ENCODE data around the gene PCBD2.
"Not testable (repeated sequence)": the region's sequence is repeated elsewhere in the genome, so short reads cannot be mapped to it uniquely, and the experiment has no call there.

The PCBD2 gene

DNA sequence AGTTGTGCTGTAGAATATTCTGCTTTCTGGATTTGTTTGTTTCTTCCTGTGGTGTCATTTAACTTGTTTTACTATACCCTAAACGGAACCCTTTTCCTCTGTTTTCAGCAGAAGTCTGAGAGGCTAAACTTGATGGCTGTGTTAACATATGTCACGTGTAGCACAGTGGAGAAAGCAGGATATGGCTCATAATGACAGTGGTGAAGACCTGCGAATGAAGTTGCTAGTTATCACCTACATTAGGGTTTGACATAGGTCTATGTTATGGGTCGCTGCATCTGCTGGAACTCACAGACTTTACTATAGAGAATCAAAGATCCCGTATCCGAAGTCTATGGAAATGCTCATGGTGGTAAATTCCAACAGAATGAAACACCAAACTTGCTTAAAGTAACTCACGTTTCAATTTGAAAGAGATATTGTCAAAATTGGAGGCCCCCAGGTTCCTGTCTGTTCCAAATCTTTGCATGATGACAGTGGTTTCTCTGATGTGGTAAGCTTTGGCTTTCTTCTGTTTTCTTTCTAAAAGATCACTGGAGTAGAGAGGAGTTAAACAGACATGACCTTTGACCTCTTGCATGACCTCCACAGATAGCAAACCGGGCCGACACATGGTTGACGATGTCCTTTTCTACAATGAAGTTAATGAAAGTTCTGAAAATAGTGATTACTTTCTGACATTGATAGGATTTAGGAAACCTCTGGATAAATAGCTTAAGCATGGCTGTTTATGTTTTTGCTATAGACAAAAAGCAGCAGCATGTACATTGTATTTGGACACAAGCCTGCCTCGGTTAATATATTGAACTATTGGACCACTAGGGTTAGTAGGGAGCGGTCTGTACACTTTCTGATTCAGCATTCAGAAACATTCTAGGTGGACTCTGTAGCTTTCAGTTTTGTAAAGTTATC, 59.7 kb downstream of the PCBD2 start:
- DNase-seq: no peak

DNA sequence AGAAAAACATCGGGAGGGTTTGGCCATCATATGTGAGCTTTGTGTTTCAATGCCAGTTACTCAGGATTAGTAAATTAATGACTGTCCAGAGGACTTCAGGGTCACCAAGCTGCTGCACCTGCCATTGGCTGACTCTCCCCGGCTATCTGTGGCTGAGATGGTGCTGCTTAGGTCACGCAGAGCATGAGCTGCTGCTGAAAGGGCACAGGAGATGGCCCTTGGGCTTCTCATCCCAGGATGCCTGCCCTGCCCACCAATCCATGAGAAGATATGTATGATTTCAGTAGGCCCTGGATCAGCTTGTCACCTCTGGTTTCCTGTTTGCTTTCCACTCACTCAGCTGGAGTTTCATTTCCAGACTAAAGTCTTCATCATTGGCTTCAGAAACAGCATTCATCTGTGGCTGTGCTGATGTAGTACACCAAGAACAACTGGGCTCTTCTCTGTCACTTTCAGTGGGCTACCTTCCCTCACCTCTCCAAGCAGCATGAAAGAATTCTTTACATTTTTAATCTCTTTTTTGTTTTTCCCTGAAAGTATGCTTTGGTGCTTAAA, 60.4 kb downstream of the PCBD2 start:
- no peak for DNase-seq

DNA sequence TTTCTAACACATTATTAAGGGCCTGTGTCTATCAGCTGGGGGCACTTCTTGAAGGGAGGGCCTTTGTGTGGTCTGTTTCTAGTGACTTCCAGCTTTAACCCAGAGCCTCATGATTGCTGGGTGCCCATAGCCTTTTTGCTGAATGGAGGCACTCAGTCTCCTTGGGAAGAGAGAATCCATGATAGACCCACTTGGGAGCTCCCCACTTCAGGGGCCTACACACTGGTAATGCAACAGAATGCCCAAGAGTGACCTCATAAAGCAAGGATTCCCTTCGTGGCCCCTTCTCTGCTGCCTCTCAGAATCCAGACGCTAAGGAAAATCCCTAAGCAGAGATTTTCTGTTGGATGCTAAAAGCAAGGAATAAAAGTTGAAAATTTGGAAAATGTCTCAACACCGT, 62.7 kb downstream of the PCBD2 start, which contains the start of gene CATSPER3:
Gene CATSPER3 (plus strand): TSS at position 301 of the 400 bp plus-strand sequence. CDS start 85 bp downstream, at position 386.
- no peak for DNase-seq

DNA sequence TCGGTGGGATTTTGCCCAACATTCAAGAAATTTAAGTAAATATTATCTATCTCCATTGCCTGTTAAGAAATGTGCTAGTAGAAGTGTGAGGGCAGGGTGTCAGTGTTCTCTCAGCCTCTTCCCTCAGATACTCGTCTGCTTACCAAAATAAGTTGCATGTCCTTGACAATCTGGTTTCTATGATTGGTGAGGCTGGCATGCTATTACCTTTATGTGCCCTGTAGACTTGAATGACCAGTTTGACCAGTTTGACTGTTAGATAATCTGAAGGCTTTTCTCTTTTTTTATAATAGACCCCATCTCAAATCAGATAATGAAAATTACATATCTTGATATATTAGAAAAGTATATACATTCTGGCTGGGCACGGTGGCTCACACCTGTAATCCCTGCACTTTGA, 63.1 kb downstream of the PCBD2 start:
- DNase-seq: no peak

DNA sequence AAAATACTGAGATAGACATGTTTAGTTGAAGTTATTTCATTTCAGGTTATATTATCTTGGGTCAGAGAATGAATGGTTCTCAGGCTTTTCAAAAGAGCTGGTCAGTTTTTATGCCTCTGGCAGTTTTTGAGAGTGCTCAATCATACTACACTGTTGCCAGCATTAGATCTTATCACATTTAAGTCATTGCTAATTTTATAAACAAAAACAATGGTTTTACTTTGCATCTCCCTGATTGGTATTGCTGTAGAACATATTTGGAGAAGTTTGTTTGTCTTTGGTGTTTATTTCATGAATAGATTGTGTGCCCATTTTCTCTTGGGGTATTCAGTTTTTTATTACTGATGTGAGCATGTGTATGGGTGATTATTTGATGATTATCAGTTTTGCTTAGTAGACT, 64.2 kb downstream of the PCBD2 start:
- DNase-seq: no peak

DNA sequence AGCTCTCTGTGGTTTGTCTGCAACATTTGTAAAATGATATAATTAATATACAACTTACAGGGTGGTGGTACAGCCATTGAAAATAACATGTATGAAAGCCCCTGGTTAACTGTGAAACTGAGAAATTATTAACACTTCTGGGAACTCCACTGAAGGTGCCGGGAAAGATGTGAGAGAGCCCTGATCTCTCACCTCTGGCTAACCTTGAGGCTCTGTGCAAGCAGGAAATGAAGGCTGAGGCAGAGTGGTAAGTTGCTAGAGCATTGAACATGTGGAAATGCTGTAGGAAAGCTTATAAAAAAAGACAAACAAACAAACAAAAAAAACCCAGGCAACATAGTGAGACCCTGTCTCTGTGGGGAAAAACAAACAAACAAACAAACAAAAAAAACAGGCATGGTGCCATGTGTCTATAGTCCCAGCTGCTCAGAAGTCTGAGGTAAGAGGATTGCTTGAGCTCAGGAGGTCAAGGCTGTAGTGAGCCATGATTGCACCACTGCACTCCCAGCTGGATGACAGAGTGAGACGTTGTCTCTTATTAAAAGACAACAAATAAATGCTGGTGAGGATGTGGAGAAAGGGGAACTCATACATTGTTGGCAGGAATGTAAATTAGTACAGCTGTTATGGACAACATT, 70.3 kb downstream of the PCBD2 start:
- no peak for DNase-seq

DNA sequence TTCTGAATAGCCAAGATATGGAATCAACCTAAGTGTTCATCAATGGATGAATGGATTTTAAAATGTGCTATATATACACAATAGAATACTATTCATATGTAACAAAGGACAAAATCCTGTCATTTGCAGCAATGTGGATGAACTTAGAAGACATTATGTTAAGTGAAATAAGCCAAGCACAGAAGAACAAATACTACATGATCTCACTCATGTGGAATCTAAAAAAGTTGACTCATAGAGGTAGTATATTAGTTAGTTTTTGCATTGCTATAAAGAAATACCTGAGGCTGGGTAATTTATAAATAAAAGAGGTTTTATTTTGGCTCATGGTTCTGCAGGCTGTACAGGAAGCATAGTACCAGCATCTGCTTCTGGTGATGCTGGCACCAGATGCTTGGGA, 70.9 kb downstream of the PCBD2 start:
- DNase-seq: no peak

DNA sequence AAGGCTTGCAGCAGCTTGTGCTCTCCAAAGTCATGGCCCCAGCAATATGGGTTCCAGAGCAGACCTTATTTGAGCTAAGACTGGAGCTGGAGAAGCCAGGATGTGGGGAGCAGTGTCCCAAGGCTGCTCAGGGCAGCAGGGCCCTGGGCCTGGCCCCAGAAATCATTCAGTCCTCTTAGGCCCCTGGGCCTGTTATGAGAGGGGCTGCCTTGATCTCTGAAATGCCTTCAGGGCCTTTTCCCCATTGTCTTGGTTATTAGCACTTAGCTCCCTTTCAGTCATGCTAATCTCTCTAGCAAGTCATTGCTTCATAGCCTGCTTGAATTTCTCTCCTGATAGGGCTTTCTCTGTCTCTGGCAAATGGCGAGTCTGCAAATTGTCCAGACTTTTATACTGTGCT, 71.9 kb downstream of the PCBD2 start:
- no peak for DNase-seq

DNA sequence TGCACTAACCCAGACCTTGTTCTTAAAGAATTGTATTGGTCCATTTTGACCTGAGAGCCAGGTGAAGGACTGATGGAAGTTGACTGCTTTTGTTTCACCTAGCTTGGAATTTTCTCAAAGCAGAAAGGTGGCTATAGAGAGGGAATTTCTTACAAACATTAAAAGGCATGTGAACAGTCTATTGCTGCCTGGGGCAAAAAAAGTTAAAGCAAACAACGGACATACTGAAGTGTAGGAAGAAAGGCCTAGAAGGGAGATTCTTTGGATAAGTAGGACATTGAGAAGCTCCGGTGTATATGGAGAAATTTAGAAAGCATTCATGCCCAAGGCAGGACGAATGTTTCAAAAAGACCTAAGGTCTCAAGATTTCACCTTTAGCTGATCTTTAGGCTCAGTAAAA, 74.5 kb downstream of the PCBD2 start:
- DNase-seq: no peak

DNA sequence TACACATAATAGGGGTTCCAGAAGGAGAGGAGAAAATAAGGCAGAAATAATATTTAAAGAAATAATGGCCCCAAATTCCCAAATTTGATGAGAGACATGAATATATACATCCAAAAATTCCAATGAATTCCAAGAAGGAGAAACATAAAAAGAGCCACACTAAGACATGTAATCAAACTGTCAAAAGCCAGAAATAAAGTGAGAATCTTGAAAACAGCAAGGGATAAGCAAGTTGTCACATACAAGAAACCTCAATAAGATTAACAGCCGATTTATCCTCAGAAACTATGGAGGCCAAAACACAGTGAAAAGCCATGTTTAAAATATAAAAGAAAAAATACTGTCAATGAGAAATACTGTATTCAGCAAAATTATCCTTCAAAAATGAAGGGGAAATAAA, 77.3 kb downstream of the PCBD2 start:
- DNase-seq: no peak

DNA sequence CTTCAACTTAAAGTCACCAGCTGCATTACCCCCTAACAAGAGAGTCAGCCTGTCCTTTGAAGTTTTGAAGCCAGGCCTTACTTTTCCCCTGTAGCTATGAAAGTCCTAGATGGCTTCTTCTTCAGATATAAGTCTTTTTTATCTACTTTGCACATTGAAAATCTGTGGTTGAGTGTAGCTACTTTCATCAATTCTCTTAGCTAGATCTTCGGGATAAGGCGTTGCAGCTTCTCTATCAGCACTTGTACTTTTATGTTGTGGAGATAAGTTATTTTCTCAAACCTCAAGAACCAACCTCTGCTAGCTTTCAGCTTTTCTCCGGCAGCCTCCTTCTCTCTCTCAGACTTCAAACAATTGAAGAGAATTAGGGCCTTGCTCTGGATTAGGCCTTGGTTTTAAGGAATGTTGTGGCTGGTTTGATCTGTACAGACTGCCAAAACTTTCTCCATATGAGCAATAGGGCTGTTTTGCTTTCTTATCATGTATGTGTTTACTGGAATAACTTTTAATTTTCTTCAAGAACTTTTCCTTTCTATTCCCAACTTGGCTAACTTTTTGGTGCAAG, 84.4 kb downstream of the PCBD2 start:
- no peak for DNase-seq

DNA sequence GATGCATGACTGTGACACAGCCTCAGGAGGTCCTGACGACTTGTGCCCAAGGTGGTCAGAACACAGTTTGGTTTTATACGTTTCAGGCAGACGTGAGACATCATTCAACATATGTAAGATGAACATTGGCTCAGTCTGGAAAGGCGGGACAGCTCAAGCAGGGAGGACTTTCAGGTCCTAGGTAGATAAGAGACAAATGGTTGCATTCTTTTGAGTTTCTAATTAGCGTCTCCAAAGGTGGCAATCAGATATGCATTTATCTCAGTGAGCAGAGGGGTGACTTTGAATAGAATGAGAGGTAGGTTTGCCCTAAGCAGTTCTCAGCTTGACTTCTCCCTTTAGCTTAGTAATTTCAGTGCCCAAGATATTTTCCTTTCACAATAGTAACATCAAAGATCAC, 85.3 kb downstream of the PCBD2 start:
- DNase-seq: not testable (repeated sequence)

DNA sequence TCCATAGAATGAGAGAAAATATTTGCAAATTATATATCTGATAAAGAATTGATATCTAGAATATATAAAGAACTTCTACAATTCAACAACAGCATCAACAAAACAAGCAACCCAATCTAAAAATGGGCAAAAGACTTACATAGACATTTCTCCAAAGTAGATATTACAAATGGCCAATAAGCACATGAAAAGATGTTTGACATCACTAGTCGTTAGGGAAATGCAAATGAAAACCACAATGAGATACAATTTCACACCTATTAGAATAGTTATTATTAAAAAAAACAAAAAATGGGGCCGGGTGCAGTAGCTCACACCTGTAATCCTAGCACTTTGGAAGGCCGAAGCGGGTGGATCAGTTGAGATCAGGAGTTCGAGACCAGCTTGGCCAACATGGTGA, 87.2 kb downstream of the PCBD2 start:
- DNase-seq: no peak

DNA sequence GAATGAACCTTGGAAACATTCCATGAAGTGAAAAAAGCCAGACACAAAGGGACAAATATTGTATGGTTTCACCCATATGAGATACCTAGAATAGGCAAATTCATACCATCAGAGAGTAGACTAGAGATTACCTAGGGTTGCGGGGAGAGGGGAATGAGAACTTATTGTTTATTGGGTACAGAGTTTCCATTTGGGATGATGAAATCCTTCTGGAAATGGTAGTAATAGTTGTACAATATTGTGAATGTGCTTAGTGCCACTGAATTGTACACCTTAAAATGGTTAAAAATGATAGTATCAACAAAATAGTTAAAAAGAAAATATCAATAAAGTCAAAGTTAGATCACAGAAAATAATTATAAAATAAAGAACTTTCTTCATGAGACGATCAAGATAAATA, 88.2 kb downstream of the PCBD2 start:
- DNase-seq: no peak

DNA sequence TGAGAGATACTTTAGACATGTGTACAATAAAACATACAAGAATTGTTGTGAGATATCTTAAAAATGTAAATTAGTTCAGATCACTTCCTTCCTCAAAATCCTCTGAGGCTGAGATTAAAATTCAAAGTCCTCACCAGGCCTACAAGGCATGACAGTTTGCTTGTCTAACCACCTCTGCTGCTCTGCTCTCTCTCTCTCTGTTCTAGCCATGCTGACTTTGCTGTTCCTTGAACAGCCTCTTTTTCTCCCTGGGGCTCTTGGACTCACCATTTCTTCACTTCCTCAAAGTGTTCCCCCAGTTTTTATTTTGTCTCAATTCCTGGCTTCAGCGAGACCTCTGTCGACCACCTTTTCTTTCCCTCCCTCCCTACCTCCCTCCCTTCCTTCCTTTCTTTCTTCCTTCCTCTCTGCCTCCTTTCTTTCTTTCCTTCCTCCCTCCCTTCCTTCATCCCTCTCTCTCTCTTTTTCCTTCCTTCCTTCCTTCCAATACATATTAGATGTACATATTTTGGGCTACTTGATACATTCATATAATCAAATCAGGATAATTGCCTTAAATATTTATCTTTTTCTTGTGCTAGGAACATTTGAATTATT, 89.7 kb downstream of the PCBD2 start:
- DNase-seq: no peak

DNA sequence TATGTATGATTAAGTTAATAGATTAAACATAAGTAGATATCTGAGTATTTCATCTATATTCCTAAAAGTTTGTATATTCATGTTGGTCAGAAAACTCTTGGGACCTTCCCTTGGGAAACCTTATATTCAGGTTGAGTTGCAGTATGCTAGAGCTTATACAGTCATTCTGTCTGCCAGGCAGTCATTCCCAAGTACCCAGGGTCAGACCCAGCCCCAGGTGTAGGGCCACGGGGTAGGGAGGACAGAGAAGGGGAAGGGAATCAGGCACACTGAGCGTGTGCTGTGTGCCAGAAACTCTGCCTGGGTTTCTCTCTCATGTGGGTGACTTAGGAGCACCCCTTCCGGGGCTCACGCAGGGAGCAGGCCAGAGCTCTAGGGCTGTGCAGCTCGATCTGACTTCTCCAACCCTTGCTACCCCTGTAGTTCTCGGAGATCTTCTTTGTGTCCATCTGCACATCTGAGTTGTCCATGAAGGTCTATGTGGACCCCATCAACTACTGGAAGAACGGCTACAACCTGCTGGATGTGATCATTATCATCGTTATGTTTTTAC, 91.0 kb downstream of the PCBD2 start:
- no peak for DNase-seq

DNA sequence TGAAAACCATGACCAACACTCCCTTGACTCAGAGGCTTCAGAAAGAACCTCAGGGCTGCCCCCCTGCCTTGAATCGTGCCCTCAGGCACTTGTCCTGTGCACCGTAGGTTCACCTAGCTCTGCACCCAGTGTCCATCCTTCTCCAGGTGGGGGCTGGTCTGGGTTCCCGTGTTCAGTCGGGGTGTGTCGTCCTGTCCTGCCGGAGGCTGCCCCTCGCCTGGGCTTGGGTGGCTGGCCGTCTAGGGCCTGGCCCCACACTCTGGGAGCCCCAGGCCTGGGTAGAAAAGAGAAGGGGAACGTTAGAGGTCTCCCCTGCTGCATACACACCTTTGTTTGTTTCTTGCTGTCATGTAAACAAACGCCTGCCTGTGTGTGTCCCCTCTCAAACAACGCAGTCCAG, 92.1 kb downstream of the PCBD2 start:
- DNase-seq: no peak

DNA sequence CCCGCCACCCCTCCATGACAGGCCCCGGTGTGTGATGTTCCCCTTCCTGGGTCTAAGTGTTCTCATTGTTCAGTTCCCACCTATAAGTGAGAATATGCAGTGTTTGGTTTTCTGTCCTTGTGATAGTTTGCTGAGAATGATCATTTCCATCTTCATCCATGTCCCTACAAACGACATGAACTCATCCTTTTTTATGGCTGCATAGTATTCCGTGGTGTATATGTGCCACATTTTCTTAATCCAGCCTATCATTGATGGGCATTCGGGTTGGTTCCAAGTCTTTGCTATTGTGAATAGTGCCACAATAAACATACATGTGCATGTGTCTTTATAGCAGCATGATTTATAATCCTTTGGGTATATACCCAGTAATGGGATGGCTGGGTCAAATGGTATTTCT, 93.1 kb downstream of the PCBD2 start:
- DNase-seq: not testable (repeated sequence)

DNA sequence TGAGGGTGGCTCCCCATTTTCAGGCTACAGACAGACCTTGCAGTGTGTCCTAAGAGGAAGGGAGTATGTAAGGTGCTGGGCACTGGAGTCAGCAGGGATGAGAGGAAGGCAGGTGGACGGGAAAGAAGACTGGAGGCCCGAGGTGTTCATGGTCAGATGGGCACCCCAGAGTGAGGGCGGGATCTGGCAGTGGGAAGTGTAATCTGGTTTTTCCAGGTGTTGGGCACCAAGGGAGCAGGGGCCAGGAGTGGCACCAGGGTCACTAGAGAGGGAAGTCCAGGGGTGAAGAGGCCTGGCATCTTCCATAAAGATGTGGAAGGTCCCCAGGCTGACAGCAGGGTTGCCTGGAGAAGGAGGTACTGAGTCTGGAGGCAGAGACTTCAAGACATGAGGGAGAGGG, 99.4 kb downstream of the PCBD2 start:
- no peak for DNase-seq

DNA sequence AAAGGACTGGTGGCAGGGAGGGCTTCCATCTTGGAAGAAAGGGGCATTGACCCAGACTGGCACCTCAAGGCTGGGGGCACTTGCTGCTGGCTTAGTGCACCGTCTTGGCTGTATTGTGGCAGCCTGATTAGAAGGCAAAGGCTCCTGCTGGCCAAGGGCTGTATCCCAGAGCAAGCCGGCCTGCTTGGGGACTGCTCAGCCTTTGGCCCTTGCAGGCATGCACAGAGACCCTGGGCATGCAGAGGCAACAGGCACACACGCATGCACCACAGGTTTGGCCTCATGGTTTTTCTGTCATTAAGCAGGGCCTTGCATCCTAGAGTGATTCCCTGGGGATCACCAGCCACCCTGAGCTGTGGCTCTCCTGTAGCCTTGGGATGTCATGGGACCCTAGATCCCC, 100.1 kb downstream of the PCBD2 start:
- no peak for DNase-seq

DNA sequence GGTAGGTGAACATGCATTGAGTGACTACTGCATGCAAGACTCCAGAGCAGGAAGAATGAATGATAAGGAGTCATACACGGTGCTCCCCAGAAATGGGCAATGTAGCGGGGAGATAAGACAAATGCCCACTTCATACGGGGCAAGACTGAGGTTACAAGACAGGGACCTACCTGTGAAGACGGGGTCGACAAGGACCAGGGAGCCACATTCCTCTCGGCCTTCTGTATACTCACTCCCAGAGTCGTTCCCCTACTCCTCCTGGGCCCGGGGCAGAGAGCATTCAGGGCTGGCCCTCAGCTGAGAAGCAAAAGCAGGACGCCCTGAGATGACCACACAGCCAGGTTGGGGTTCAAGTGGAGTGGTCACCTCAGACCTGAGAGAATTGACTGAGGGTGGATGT, 102.4 kb downstream of the PCBD2 start:
- no peak for DNase-seq

DNA sequence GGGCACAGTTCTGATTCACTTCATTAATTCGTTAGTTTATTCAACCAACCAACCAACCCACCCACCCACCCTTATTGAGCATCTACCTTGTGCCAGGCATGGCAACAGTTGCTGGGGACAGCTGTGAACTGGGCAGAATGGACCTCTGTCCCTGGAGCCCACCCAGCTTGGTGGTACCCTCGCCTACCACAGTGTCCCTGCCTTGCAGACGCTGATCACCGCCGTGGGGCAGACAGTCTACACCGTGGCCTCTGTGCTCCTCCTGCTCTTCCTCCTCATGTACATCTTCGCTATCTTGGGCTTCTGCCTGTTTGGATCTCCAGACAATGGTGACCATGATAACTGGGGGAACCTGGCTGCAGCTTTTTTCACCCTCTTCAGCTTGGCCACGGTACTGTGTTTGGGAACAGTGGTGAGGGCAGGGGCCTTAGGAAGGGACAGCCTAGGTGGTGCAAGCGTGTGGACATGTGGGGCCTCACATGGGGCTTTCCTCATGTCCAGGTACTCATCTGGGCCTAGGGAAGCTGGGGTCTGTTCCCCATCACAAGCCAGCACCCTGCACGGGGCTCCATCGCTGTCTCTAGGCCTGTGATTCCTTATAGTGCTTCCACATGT, 102.9 kb downstream of the PCBD2 start:
- no peak for DNase-seq

DNA sequence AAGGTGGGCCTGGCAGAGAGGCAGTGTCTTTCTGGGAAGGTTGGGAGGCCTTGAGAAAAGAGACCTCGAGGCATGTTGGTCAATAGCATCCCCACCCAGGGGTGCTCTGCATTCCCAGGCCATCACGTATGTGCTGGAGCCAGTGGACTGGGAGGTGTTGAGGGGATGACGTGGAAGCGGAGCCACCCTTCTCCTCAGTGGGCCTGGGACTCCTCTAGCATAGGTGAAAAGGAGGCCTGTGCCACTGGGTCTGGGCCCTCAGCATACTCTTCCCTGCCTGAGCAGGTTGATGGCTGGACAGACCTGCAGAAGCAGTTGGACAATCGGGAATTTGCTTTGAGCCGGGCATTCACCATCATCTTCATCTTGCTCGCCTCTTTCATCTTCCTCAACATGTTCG, 103.6 kb downstream of the PCBD2 start:
- DNase-seq: no peak
